SK-N-MC (cell line): ENCODE data around the gene POU6F2.

Experiments used
- EZH2 ChIP-seq: fragments of 200-600 bp; sonication (generic); IDR thresholded peaks from one replicate; pipeline ENCODE4 v1.6.1; 2017; ENCODE audit warnings: antibody characterized with exemption
- FOXP2 ChIP-seq: optimal IDR thresholded peaks from 2 replicates; pipeline ENCODE3; 2011; ENCODE audit warnings: mild to moderate bottlenecking, moderate library complexity; ENCODE audit not compliant: insufficient read depth; ENCODE audit errors: extremely low read length, control extremely low read depth
- POLR2AphosphoS5 ChIP-seq: IDR thresholded peaks from 2 replicates; pipeline ENCODE4 v1.6.1; 2012; ENCODE audit warnings: mild to moderate bottlenecking, low read depth, low read length, borderline replicate concordance

- no peak for TF ChIP-seq EZH2
- TF ChIP-seq POLR2AphosphoS5, result no peak
- TF ChIP-seq FOXP2, result no peak
Measured at GRCh38 chr7:39383136-39383535, 405.4 kb downstream of the POU6F2 start.
